Astrocyte of the hippocampus (primary cell): ENCODE data around the gene CAMTA2.
"Not testable (repeated sequence)": the region's sequence is repeated elsewhere in the genome, so short reads cannot be mapped to it uniquely, and the experiment has no call there.

Experiments
- DNase-seq: peaks from one replicate; pipeline ENCODE4 v3.0.0; 2011; ENCODE audit warnings: low read depth, low spot score

The CAMTA2 gene

DNA sequence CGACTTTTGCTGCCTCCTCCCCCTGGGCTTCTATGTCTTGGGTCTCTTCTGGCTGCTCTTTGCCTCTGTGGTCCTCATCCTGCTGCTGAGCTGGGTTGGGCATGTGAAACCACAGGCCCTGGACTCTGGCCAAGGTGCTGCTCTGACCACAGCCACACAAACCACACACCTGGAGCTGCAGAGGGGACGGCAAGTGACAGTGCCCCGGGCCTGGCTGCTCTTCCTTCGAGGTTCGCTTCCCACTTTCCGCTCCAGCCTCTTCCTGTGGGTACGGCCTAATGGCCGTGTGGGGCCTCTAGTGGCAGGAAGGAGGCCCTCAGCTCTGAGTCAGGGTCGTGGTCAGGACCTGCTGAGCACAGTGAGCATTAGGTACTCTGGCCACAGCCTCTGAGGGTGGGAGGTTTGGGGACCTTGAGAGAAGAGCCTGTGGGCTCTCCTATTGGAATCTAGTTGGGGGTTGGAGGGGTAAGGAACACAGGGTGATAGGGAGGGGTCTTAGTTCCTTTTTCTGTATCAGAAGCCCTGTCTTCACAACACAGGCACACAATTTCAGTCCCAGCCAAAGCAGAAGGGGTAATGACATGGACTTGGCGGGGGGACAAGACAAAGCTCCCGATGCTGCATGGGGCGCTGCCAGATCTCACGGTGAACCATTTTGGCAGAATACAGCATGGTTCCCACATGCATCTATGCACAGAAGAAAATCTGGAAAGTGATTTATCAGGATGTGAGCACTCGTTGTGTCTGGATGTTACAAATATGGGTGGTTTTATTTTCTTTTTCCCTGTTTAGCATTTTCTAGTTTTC lies 53.1 kb downstream of the CAMTA2 start:
- DNase-seq: peak; percentile 78

DNA sequence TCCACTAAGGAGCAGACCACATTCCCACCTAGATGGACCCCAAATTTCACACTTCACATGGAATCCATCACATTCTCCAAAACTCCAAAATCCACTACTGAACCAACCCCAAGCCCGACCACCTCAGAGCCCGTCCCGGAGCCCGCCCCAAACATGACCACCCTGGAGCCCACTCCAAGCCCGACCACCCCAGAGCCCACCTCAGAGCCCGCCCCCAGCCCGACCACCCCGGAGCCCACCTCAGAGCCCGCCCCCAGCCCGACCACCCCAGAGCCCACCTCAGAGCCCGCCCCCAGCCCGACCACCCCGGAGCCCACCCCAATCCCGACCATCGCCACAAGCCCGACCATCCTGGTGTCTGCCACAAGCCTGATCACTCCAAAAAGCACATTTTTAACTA lies 53.8 kb downstream of the CAMTA2 start:
- DNase-seq: no peak

DNA sequence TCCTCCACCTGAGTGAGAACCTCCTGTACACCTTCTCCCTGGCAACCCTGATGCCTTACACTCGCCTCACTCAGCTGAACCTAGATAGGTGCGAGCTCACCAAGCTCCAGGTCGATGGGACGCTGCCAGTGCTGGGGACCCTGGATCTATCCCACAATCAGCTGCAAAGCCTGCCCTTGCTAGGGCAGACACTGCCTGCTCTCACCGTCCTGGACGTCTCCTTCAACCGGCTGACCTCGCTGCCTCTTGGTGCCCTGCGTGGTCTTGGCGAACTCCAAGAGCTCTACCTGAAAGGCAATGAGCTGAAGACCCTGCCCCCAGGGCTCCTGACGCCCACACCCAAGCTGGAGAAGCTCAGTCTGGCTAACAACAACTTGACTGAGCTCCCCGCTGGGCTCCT lies 54.7 kb downstream of the CAMTA2 start:
- no peak for DNase-seq

DNA sequence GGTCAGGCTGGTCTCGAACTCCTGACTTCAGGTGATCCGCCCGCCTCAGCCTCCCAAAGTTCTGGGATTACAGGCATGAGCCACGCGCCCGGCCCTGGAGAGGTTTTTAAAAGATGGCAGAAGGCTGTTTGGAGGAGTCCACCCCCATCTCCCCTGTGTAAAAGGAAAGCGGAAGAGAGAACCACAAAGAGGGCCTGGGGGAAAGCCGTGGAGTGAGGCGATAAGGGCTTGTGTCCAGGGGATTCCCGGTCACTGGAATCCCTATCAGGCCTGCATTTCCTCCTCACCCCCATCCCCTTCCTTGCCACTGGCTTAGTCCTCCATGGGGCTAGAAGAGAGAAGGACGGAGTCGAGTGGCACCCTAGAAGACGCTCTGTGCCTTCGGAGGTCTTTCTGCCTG lies 55.5 kb downstream of the CAMTA2 start, which contains the start of gene GP1BA:
Gene GP1BA (plus strand): TSS at position 315 of the 400 bp plus-strand sequence. CDS start 328 bp downstream, outside the sequence.
- DNase-seq: no peak

DNA sequence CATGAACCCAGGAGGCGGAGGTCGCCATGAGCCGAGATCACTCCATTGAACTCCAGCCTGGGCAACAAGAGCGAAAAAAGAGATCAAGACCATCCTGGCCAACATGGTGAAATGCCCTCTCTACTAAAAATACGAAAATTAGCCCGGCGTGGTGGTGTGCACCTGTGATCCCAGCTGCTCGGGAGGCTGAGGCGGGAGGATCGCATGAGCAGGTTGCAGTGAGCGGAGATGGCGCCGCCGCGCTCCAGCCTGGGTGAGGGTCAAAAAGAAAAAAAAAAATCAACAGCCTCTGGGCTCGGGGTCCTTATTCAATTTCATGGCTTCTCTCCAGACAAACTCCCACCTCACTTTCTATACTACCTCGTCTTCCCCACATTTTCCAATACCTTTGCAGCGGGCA lies 58.6 kb downstream of the CAMTA2 start:
- DNase-seq: no peak

DNA sequence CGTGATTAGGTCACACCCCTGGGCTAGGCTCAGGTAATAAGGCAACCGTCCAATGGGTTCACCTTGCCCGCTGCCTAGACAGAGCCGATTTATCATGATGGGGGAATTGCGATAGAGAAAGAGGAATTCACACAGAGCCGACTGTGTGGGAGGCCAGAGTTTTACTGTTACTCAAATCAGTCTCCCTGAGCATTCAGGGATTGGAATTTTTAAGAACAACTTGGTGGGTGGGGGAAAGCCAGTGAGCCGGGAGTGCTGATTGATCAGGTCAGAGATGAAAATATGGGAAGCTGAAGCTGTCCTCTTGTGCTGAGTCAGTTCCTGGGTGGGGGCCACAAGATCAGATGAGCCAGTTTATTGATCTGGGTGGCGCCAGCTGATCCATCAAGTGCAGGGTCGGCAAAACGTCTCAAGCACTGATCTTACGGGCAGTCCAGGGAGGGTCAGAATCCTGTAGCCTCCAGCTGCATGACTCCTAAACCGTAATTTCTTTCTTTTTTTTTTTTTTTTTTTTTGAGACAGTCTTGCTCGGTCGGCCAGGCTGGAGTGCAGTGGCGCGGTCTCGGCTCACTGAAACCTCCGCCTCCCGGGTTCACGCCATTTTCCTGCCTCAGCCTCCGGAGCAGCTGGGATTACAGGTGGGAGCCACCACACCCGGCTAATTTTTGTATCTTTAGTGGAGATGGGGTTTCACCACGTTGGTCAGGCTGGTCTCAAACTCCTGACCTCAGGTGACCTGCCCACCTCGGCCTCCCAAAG lies 60.7 kb downstream of the CAMTA2 start:
- DNase-seq: not testable (repeated sequence)

DNA sequence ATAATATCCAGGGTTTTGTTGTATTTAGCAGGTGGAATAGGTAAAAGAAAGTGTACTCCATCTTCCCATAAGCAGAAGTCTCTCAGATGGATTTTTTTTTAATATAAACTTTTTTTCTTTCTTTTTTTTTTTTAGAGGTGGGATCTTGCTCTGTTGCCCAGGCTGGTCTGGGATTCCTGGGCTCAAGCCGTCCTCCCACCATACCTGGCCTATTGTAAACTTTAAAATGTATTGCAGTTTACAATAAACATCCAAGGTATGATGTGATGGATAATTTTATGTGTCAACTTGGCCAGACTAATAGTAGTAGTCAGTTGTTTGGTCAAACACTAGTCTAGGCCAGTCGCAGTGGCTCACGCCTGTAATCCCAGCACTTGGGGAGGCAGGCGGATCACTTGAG lies 66.2 kb downstream of the CAMTA2 start:
- no peak for DNase-seq

DNA sequence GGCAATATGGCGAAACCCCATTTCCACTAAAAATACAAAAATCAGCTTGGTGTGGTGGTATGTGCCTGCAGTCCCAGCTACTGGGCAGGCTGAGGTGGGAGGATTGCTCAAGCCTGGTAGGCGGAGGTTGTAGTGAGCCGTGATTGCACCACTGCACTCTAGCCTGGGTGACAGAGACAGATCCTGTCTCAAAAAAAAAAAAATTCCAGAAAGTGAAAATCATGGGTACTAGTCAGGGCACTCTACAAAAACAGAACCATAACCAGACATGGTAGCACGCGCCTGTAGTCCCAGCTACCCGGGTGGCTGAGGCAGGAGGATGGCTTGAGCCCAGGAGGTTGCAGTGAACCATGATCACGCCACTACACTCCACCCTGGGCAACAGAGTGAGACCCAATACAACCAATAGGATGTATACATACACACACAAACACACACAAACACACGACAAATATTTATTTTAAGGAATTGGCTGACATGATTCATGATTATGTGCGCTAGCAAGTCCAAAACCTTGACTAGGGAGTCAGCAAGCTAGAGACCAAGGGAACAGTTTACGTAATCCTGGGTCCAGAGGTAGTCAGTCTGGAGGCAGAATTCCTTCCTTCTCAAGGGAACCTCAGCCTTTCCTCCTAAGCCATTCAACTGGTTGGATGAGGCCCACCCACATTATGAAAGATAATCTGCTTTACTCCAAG lies 67.0 kb downstream of the CAMTA2 start:
- DNase-seq: no peak

DNA sequence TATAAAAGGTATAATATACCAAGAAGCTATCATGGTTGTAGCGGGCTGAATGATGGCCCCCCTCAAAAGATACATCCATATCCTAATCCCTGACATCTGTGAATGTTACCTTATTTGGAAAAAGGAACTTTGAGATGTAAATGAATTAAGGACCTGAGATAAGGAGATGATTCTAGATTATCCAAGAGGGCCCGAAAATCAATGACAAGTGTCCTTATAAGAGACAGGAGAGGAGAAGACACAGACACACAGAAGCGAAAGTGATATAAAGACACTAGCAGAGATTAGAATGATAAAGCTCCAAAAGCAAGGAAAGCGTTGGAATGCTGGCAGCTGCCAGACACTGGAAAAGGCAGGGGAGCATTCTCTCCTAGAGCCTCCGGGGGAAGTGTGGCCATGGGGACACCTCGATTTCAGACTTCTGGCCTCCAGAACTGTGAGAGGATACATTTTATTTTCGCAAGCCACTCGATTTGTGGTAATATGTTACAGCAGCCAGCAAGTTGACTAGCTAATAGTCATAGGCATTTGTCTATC lies 67.9 kb downstream of the CAMTA2 start:
- DNase-seq: no peak
